ENCODE data around the gene ARF1. TPM values are rescaled to one million over a fixed set of nuclear protein-coding genes. Genes with fewer than 3 reads are reported as not detected.
A peak's percentile ranks its signal among the peaks of the same experiment; 100 is the strongest.

ARF1 gene
- total RNA-seq, 6 donors from 2014 or later: 157 to 487 (median 374) TPM

DNA sequence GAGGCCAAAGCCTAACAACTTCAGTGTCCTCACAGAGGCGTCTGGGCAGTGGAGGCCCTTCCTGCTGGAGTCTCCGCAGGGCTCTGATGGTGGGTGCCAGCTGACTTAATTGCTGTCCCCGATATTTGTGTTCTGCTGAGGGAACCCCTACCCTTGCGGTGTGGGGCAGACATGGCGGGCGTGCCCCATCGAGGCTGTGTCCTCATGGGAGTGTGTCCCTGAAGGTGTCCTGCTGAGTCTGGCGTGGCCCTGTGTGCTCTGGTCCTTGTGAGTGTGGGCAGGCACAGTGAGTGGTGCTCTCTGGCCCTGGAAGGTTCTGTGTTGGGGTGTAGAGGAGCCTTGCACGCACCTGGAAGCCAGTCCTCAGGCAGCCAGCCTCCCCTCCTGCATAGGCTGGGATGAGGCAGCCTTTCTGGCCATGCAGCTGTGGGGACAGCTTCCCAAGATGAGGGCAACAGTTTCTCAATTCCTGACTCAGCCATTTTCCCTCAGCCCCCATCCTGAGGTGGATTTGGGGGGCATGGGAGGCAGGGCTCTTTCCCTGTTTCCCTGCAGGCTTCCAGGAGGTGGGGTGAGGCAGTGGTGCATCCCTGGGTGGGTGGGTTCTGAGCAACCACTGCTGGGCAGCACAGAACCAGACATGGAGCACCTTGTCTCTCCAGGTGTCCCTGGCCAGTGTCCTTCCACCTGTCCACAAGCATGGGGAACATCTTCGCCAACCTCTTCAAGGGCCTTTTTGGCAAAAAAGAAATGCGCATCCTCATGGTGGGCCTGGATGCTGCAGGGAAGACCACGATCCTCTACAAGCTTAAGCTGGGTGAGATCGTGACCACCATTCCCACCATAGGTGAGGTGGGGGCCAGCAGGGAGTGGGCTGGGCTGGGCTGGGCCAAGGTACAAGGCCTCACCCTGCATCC, 14.2 kb downstream of the ARF1 start:
- H3K9me3 ChIP-seq: peaks cover 0 to 9% (median 5%) of the 10 kb centered on the region in 4 donors
- H3K4me3 ChIP-seq: no peak overlapping the region
- ATAC-seq (ENCODE audit: low FRiP score in 2 of 2) (no peak), DNase-seq (peak in 1 of 2 donors; percentile 16)
- peaks cover 22 to 61% (median 49%) of the 10 kb centered on the region in 4 donors for H3K36me3 ChIP-seq
- WGBS, 2 donors: 92 to 94% methylated on average over 8 to 9 of the region's 13 CpGs
- TF ChIP-seq CTCF (IDR thresholded peaks at IDR 0.05) (no peak), POLR2AphosphoS5 (IDR thresholded peaks at IDR 0.05) (no peak), POLR2A (IDR thresholded peaks at IDR 0.05) (no peak), EP300 (IDR thresholded peaks at IDR 0.05) (no peak)
- H3K27me3 ChIP-seq: no peaks in the 10 kb centered on the region
- no peak overlapping the region for H3K27ac ChIP-seq
- H3K4me1 ChIP-seq: peaks cover 31 to 55% (median 34%) of the 10 kb centered on the region in 4 donors

GRCh38 chr1:228097333-228098081, 15.0 kb downstream of the ARF1 start:
- ATAC-seq (ENCODE audit: low FRiP score in 2 of 2) (no peak), DNase-seq (peak in 1 of 2 donors; percentile 19)
- H3K27me3 ChIP-seq: no peaks in the 10 kb centered on the region
- no peak overlapping the region for H3K27ac ChIP-seq
- H3K4me1 ChIP-seq: peaks cover 31 to 55% (median 34%) of the 10 kb centered on the region in 4 donors
- peaks cover 0 to 9% (median 5%) of the 10 kb centered on the region in 4 donors for H3K9me3 ChIP-seq
- no peak for TF ChIP-seq EP300 (IDR thresholded peaks at IDR 0.05)
- no peak for TF ChIP-seq POLR2AphosphoS5 (IDR thresholded peaks at IDR 0.05)
- TF ChIP-seq POLR2A (IDR thresholded peaks at IDR 0.05): no peak
- no peak for TF ChIP-seq CTCF (IDR thresholded peaks at IDR 0.05)
- H3K36me3 ChIP-seq: peaks cover 22 to 61% (median 49%) of the 10 kb centered on the region in 4 donors
- 88 to 89% methylated on average over 11 to 31 of the region's 34 CpGs for WGBS, 2 donors
- H3K4me3 ChIP-seq: no peak overlapping the region

GRCh38 chr1:228098323-228098931, 15.9 kb downstream of the ARF1 start:
- H3K9me3 ChIP-seq: peaks cover 0 to 9% (median 5%) of the 10 kb centered on the region in 4 donors
- TF ChIP-seq POLR2A (IDR thresholded peaks at IDR 0.05) (no peak), POLR2AphosphoS5 (IDR thresholded peaks at IDR 0.05) (no peak), EP300 (IDR thresholded peaks at IDR 0.05) (no peak), CTCF (IDR thresholded peaks at IDR 0.05) (no peak)
- H3K4me1 ChIP-seq: peaks cover 24 to 49% (median 26%) of the 10 kb centered on the region in 4 donors
- H3K27ac ChIP-seq: no peak overlapping the region
- ATAC-seq (ENCODE audit: low FRiP score in 2 of 2) (no peak), DNase-seq (no peak)
- WGBS, 2 donors: 90% methylated on average over 21 to 28 of the region's 28 CpGs
- H3K27me3 ChIP-seq: no peaks in the 10 kb centered on the region
- peaks cover 22 to 57% (median 47%) of the 10 kb centered on the region in 4 donors for H3K36me3 ChIP-seq
- no peak overlapping the region for H3K4me3 ChIP-seq

- Histone ChIP-seq H3K4me3 (no peak overlapping the region), H3K27me3 (no peaks in the 10 kb centered on the region), H3K36me3 (peaks cover 22 to 57% (median 47%) of the 10 kb centered on the region in 4 donors), H3K27ac (no peak overlapping the region), H3K4me1 (peaks cover 30 to 50% (median 35%) of the 10 kb centered on the region in 4 donors), H3K9me3 (peaks cover 0 to 7% (median 5%) of the 10 kb centered on the region in 4 donors)
- ATAC-seq (ENCODE audit: low FRiP score in 2 of 2): no peak
- TF ChIP-seq EP300 (IDR thresholded peaks at IDR 0.05) (no peak), CTCF (IDR thresholded peaks at IDR 0.05) (no peak), POLR2A (IDR thresholded peaks at IDR 0.05) (no peak), POLR2AphosphoS5 (IDR thresholded peaks at IDR 0.05) (peak in 1 of 2 donors; percentile 7)
- 60 to 84% methylated on average over 4 of the region's 4 CpGs for WGBS, 2 donors
- peak in 1 of 2 donors; percentile 16 for DNase-seq
These were observed 16.8 kb downstream of the ARF1 start for GRCh38 chr1:228099331-228099732.
